Body of pancreas (tissue), 4 donors: Measurements from ENCODE around the gene PBX1.

Experiments
- POLR2A ChIP-seq, 3 donors: fragments of 450-650 bp; IDR thresholded peaks; one replicate each; pipeline ENCODE4 v1.6.1; 2016; ENCODE audit warnings: antibody characterized with exemption in 3 of 3, mild to moderate bottlenecking in 2 of 3
- TF ChIP-seq, protein P1 (sequence below), 7 experiments: fragments of 450-650 bp in 4 of 7; fragments of 200-600 bp in 3 of 7; sonication (generic) in 3 of 7; IDR thresholded peaks; one replicate each; pipeline ENCODE4 v1.5.1; 2016 to 2019; ENCODE audit warnings: antibody characterized with exemption in 7 of 7

GRCh38 chr1:164759144-164759920 is 200.3 kb downstream of the PBX1 start:
- TF ChIP-seq, protein P1, sequence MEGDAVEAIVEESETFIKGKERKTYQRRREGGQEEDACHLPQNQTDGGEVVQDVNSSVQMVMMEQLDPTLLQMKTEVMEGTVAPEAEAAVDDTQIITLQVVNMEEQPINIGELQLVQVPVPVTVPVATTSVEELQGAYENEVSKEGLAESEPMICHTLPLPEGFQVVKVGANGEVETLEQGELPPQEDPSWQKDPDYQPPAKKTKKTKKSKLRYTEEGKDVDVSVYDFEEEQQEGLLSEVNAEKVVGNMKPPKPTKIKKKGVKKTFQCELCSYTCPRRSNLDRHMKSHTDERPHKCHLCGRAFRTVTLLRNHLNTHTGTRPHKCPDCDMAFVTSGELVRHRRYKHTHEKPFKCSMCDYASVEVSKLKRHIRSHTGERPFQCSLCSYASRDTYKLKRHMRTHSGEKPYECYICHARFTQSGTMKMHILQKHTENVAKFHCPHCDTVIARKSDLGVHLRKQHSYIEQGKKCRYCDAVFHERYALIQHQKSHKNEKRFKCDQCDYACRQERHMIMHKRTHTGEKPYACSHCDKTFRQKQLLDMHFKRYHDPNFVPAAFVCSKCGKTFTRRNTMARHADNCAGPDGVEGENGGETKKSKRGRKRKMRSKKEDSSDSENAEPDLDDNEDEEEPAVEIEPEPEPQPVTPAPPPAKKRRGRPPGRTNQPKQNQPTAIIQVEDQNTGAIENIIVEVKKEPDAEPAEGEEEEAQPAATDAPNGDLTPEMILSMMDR (IDR thresholded peaks at IDR 0.05): no peak
- TF ChIP-seq POLR2A (IDR thresholded peaks at IDR 0.05): no peak
